ENCODE measurements around the gene PRKCA. TPM values are rescaled to one million over a fixed set of nuclear protein-coding genes. Genes with fewer than 3 reads are reported as not detected.

The PRKCA gene
- total and polyA plus RNA-seq, 10 of the 15 experiments (the other 5 are each of a cell fraction or from before 2014, with no cell fraction given): 0.11 to 14.6 (median 0.72) TPM

- TF ChIP-seq HSF1 (IDR thresholded peaks at IDR 0.05; ENCODE audit: low read depth, low read length) (no peak), SREBF2 (IDR thresholded peaks at IDR 0.05; ENCODE audit: low read length) (no peak), FOXK2 (IDR thresholded peaks at IDR 0.05) (no peak), IRF4 (IDR thresholded peaks at IDR 0.05; ENCODE audit: low read depth, low read length) (no peak), MYC (IDR thresholded peaks at IDR 0.05; ENCODE audit: insufficient read depth, insufficient read length, insufficient replicate concordance, low read length, severe bottlenecking) (no peak), ZNF217 (IDR thresholded peaks at IDR 0.05) (no peak), E2F8 (IDR thresholded peaks at IDR 0.05; ENCODE audit: low read depth, partially characterized antibody) (peak; percentile 51), MAX (IDR thresholded peaks at IDR 0.05; ENCODE audit: low read depth, low read length) (no peak), ZNF592 (IDR thresholded peaks at IDR 0.05) (no peak), TAF1 (IDR thresholded peaks at IDR 0.05; ENCODE audit: borderline replicate concordance, low read depth, low read length) (no peak), JUNB (IDR thresholded peaks at IDR 0.05) (no peak), NRF1 (conservative IDR thresholded peaks at IDR 0.05; ENCODE audit: low read depth, low read length) (no peak), ZBED1 (IDR thresholded peaks at IDR 0.05; ENCODE audit: borderline replicate concordance) (no peak), SREBF1 (IDR thresholded peaks at IDR 0.05; ENCODE audit: low read length) (no peak), CEBPZ (IDR thresholded peaks at IDR 0.05; ENCODE audit: low read depth, low read length) (no peak), ELK1 (IDR thresholded peaks at IDR 0.05; ENCODE audit: low read depth, low read length) (no peak)
These were observed 138.8 kb downstream of the PRKCA start (continued) for GRCh38 chr17:66441101-66441661.

Measured in GM12878 (cell line).